Left ventricle myocardium inferior (tissue), 1 donor: ENCODE data around the gene TTLL11. TPM values are rescaled to one million over a fixed set of nuclear protein-coding genes. Genes with fewer than 3 reads are reported as not detected.

ENCODE experiments used
- DNase-seq: peaks from one replicate; pipeline ENCODE4 v3.0.0-alpha.2; 2020
- H3K27ac ChIP-seq: fragments of 200-600 bp; replicated peaks from 2 replicates; pipeline ENCODE4 v1.8.0; 2021
- H3K27me3 ChIP-seq: fragments of 200-600 bp; 2 replicates; pipeline ENCODE4 v1.8.0; 2021; ENCODE audit warnings: low read depth
- H3K36me3 ChIP-seq: fragments of 200-600 bp; 2 replicates; pipeline ENCODE4 v1.8.0; 2021
- H3K4me1 ChIP-seq: fragments of 200-600 bp; 2 replicates; pipeline ENCODE4 v1.8.0; 2021
- H3K4me3 ChIP-seq: fragments of 200-600 bp; 2 replicates; pipeline ENCODE4 v1.8.0; 2021; ENCODE audit warnings: mild to moderate bottlenecking, moderate library complexity
- H3K9me3 ChIP-seq: fragments of 200-600 bp; replicated peaks from 2 replicates; pipeline ENCODE4 v1.8.0; 2021
- CTCF ChIP-seq: fragments of 200-600 bp; IDR thresholded peaks from 2 replicates; pipeline ENCODE4 v1.8.0; 2021; ENCODE audit warnings: antibody characterized with exemption, mild to moderate bottlenecking, borderline replicate concordance
- intact Hi-C: fragments of 100-400 bp; cut with micrococcal nuclease; formaldehyde crosslinking; loops from one replicate; pipeline ENCODE4 v1.11.0; 2022
- total RNA-seq: library from RNA; stranded (reverse); fragmentation: NEBNext Ultra II Directional; extraction: Animal tissue kit (Norgen Biotek cat#: 25700); gene quantifications from one replicate; pipeline ENCODE4 v1.2.1, GENCODE V29; 2021
- donor health status: DM: no; HTN: yes; CAD: no; lungs with severe emphysema.

Gene TTLL11
- total RNA-seq, 1 donor from 2014 or later, result 7.3 TPM

GRCh38 chr9:121850366-121850765, 242.7 kb downstream of the TTLL11 start:
- no peak for DNase-seq
- no peak for TF ChIP-seq CTCF
- H3K9me3 ChIP-seq, result peaks cover 27% of the 10 kb centered on the region
- H3K27ac ChIP-seq, result no peak overlapping the region
- intact Hi-C loops, result no loop called here
- H3K4me3 ChIP-seq, result no peak overlapping the region
- no peaks in the 10 kb centered on the region for H3K27me3 ChIP-seq
- H3K4me1 ChIP-seq, result peaks cover 23% of the 10 kb centered on the region
- no peaks in the 10 kb centered on the region for H3K36me3 ChIP-seq

GRCh38 chr9:121849554-121849953, 243.6 kb downstream of the TTLL11 start:
- intact Hi-C loops, result no loop called here
- Histone ChIP-seq H3K27me3 (no peaks in the 10 kb centered on the region), H3K27ac (no peak overlapping the region), H3K4me1 (peaks cover 23% of the 10 kb centered on the region), H3K9me3 (peaks cover 35% of the 10 kb centered on the region), H3K36me3 (no peaks in the 10 kb centered on the region), H3K4me3 (no peak overlapping the region)
- no peak for TF ChIP-seq CTCF
- no peak for DNase-seq

- Histone ChIP-seq H3K4me3 (no peak overlapping the region), H3K27ac (no peak overlapping the region), H3K4me1 (peaks cover 7% of the 10 kb centered on the region), H3K27me3 (no peaks in the 10 kb centered on the region), H3K36me3 (no peaks in the 10 kb centered on the region), H3K9me3 (peaks cover 36% of the 10 kb centered on the region)
- no peak for TF ChIP-seq CTCF
- no peak for DNase-seq
- intact Hi-C loops, result no loop called here
These were observed 248.5 kb downstream of the TTLL11 start for GRCh38 chr9:121844562-121844961.

- Histone ChIP-seq H3K9me3 (peaks cover 31% of the 10 kb centered on the region), H3K27ac (no peak overlapping the region), H3K36me3 (no peaks in the 10 kb centered on the region), H3K4me1 (peaks cover 7% of the 10 kb centered on the region), H3K4me3 (no peak overlapping the region), H3K27me3 (no peaks in the 10 kb centered on the region)
- DNase-seq, result no peak
- intact Hi-C loops, result no loop called here
- TF ChIP-seq CTCF, result no peak
These were observed 249.0 kb downstream of the TTLL11 start for GRCh38 chr9:121844098-121844497.

GRCh38 chr9:121842612-121842978, 250.5 kb downstream of the TTLL11 start:
- intact Hi-C loops, result no loop called here
- peaks cover 12% of the 10 kb centered on the region for H3K4me1 ChIP-seq
- peaks cover 16% of the 10 kb centered on the region for H3K9me3 ChIP-seq
- H3K36me3 ChIP-seq, result no peaks in the 10 kb centered on the region
- no peaks in the 10 kb centered on the region for H3K27me3 ChIP-seq
- TF ChIP-seq CTCF, result no peak
- DNase-seq, result no peak
- H3K4me3 ChIP-seq, result no peak overlapping the region
- no peak overlapping the region for H3K27ac ChIP-seq
